NCI-H446 treated with DMSO at 0.1 percent for 48 hours (cell line): ENCODE measurements around the gene CYTH2.
A peak's percentile ranks its signal among the peaks of the same experiment; 100 is the strongest.

Experiments used
- DNase-seq: peaks from one replicate; lab custom pipeline; 2025; lab: John Stamatoyannopoulos, UW

Gene CYTH2

DNA sequence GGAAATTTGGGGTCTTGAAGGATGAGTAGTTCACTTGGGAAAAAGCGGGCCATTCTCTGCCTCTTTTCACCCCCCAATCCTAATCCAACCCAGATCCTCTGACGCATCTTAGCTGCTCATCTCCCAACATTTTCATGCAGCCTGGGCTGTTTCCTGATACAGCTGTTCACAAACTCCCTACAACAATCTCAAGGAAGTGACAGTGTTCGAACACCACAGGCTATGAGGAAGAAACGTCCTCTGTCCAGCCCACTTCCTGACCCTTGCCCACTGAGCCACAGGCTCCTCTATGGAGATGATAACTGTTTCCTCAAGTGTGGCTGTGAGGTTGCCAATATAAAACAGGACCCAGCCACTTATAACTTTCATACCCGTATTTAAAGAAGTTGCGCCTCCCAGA is 26.2 kb downstream of the CYTH2 start:
- DNase-seq: no peak

DNA sequence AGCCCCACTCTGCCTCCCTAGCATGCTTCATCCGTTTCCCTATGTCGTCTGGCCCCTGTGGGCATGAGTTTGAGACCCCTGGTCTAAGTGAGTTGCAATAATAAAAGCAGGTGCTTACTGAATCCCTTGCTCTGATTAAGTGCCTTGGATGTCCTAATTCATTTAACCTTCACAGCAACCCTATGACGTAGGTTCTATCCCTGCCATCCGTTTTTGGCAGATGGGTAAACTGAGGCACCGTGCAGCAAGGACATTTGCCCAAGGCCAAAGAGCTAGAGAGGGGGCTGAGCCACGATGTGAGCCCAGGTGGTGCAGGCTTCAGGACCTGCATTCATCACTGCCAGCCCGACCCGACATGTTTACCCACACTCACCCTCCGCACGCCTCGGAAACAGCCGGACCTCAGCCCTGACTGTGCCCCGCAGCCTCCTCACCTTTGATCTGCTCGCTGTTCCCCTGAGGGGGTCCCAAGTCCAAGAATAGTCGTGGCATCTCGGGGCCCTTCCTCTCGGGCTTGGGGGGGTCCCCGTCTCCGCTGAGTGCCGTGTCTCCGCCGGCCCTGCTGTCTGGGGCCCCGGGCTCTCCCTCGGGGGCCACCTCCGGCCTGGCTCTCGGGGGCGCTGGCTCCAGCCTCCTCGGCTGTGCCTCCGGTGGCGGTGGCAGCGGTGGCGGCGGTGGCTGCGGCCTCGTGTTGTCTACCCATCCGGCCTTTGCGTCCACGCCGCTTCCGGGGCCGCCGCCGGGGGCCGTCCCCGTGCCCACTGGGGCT is 28.0 kb downstream of the CYTH2 start:
- no peak for DNase-seq

DNA sequence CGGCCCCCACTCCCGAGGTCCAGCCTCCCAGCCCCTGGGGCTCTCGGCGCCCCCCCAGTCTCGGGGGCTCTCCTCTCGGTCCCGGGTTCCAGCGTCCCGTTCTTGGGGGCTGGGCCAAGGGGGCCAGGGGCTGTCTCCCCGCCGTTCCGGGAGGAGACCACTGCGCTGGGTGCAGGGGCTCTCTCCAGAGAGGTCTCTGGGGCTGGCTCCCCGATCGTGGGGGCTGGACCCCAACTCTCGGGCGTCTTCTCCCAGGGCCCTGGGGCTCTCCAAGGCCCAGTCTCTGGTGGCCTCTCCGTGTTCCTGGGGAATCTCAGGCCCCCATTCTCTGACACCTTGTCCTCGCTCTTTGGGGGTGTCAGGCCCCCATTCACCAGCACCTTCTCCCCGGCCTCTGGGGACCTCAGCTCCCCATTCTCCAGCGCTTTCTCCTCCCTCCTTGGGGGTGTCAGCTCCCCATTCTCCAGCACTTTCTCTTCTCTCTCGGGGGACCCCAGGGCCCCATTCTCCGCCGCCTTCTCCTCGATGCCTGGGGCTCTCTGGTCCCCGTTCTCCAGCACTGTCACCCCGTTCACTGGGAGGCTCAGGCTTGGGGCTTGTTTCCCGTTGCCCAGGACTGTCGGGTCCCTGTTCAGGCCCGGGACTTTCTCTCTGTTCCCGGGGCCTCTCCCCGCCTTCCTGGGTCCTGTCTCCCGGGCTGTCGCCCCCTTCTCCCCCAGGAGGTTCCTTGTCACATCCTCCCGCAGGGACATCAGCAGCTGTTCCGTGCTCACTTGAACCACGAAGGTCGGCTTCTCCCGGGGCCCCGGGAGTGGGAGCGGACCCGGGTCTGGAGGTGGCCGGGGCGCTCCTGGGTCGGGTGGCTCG is 28.8 kb downstream of the CYTH2 start:
- DNase-seq: no peak

DNA sequence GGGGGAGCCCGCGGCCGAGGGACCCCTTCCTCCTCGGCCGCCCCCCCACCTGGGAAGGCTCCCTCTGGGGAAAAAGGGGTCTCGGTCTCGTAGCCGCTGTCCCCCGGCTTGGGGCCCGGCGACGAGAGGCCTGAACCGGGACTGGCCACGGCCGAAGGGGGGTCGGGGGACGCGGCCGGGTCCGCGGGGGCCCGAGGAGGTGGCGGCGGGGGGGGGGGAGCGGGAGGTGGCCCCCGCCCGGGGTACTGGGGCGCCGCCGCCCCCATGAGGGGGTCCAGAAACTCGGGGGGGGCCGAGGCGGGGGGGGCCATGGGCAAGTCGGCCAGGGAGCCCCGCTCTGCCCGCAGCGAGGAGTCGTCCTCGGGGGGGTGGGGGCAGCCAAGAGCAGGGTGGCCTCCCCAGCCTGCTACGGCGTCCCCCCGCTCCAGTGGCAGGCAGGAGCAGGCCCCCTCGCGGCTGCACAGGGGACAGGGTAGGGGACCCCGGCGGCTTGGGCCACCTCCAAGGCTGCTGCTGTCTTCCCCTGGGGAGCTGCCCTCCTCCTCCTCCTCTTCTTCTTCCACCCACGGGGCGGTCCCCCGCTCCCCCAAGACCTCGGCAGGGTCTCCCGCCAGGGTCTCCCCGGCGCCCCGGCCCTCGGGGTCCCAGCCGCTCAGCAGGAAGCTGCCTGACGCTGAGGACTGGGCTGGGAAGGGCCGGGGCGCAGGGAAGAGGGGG is 29.6 kb downstream of the CYTH2 start:
- no peak for DNase-seq

DNA sequence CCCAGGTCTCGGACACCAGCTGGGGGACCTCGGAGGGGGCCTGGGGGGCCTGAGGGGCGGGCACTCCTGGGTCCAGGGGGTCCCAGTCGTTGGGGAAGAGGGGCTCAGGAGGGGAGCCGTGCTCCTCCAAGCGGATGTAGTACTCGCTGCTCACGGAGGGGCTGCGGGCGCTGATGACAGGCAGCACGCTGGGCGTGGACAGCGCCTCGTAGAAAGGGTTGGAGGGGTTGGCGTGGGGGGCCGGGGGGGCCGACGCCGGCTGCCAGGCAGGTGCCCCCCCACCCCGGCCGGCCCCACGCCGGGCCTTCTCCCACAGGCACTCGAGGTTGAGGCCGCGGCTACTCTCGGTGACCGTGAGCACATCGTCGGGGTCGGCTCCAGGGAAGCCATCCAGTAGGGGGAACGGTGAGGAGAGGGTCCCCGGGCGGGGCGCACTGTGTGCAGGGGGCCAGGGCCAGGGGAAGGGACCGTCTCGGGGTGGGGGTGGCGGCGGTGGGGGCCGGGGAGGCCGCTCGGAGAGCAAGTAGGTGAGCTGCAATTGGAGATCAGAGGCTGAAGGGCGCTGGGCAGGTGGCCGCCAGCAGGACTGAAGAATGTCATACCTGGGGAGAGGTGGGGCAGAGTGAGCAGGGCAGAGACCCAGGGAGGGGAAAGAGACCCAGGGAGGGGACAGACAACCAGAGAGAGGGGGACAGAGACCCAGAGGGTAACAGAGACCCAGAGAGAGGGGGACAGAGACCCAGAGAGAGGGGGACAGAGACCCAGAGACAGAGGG is 30.3 kb downstream of the CYTH2 start:
- DNase-seq: no peak

GRCh38 chr19:48500830-48501493 is 31.8 kb downstream of the CYTH2 start:
- DNase-seq: no peak

DNA sequence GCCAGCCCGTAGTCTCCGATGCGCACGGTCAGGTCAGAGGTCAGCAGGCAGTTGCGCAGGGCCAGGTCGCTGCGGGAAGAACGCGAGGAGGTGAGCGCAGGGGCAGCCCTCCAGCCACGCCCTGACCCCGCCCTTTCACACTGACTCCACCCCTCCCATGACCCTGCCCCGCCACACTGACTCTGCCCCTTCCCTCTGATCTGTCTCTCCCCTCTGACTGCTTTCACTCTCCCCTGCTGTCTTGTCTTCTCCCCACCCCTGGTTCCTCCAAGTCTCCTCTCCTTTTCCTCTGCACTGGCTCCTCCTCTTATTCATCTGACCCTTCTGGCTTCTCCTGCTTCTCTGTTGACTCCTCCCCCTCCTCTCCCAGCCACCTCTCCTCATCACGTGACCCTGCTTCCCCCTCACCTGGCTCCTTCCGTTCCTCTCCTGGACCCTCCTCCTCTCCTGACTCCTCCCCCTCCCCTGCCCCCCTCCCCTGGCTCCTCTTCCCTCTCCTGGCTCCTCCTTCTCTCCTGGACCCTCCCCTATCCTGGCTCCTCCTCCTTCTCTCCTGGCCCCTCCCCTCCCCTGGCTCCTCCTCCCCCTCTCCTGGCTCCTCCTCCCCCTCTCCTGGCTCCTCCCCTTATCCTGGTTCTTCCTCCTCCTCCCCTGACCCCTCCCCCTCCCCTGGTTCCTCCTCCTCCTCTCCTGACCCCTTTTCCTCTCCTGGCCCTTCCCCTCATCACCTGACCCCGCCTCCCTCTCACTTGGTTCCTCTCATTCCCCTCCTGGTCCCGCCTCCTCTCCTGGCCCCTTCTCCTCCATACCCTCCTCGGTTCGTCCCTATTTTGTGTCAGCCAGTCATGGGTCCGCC is 32.6 kb downstream of the CYTH2 start:
- no peak for DNase-seq

DNA sequence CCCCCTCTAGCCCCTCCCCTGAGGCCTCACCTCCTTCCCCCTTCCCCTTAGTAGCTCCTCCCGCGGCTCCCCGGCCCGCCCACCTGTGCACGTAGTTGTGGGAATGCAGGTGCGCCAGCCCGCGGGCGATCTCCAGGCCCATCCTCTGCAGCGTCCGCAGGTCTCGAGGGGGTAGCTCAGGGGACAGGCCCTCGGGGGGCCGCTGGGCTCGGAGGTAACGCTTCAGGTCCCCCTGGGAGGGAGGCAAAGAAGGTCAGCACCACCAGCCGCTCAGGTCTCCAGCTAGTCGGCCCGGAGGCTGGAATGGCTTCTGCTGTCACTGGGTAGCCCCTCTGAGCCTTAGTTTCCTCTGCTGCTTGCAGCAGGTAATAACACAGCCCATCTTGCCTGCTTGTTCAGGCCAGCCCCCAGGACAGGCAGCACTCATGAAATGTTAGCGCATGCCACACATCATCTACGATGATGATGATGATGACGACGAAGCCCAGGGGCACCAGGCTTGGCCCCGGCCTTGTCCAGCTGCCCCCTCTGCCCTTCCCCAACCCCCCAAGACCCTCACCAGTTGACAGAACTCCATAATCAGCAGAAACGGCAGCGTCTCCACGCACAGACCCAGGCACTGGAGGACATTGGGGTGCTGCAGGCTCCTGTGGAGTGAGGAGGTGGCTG is 33.3 kb downstream of the CYTH2 start:
- DNase-seq: no peak

DNA sequence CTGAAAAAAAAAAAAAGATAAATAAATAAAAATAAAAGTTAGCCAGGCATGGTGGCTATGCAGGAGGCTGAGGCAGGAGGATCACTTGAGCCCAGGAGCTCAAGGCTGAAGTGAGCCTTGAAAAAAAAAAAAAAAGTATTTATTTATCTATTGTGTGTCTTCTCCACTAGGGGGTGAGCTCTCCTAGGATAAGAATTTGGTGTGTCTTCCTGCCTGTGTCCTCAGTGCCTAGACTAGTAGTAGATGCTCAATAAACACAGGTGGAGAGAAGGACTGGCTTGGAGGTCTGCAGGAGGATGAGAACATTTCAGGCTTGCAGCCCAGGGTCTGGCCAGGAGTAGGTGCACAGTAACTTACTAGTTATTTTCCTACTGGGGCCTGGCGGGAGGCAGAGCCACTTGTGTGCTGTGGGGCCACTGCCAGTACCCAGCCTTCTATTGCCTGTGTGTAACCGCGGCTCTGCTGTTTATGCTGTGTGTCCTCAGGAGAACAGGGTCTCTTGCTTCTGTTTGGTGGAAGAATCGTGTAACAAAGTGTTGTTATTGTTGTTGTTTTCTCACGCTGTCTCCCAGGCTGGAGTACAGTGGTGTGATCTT is 37.1 kb downstream of the CYTH2 start:
- peak; percentile 27 for DNase-seq

- DNase-seq: no peak
Observed at GRCh38 chr19:48507911-48508439, 38.8 kb downstream of the CYTH2 start.

DNA sequence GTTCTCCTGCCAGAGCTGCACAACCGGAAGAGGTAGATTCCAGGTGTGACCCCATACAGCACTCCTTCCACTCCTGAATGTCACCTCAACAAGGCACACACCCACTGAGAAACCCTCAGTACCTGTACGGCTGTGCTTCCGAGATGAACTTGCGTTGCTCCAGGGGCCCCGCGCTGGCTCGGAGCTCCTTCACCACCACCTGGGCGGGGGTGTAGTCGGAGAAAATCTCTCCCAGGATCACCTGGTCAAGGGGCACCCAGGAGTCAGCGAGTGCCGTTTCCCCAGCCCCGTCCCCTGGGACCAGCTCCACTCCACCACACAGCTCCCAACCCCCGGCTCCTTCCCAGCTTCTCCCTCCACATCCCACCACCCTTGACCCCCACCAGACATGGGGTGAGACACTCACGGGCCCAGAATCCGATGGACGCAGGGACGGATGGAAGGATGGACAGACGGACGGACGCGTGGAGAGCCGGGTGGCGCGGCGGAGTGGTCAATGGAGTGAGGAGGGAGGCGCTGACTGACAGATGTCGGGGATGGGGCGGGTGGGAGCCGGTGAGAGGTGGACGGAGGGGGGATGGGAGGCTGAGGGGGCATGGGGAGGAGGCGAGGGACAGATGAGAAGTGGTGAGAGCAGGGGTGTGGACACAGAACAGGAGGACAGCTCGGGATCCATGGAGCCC is 39.7 kb downstream of the CYTH2 start:
- no peak for DNase-seq

GRCh38 chr19:48509467-48510194 is 40.5 kb downstream of the CYTH2 start:
- DNase-seq: no peak

DNA sequence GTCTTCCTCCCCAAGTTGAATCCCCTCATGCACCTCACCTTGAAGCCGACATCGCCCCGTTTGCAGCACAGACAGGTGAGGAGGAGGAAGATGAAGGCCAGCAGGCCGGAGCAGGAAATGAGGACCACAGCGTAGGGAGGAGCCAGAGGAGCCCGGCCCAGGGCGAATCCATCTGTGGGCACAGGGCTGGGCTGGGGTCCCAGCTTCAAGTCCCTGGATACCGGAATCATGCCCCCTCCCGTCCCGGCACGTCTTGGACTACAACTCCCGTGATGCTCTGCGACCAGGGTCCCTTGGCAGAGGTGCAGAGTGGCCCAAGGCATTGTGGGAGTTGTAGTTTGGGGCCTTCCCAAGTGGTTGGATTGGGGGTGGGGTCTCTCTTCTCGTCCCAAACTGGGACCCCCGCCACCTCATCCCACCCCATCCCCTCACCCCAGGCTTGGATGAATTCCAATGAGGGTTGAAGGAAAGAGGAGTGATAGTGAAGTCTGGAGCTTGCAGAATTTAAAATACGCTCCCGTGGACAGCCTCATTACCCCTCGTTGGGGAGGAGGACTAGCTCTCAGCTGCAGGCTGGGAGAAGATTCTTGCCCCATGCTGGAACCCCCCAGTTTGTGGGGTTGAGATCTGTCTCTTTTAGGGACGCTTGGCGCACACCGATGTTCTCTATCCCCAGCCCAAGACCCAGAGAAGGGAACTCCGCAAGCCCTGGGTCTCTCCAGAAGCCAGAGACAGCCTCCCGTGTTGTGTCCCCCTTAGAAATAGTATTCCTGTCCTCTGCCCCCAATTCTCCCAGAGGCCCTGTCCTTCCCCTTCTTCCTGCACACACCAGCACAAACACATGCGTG is 41.5 kb downstream of the CYTH2 start:
- DNase-seq: peak; percentile 47

GRCh38 chr19:48511321-48511731 is 42.2 kb downstream of the CYTH2 start:
- no peak for DNase-seq

- peak; percentile 42 for DNase-seq
Observed at GRCh38 chr19:48511800-48512503, 42.8 kb downstream of the CYTH2 start, which contains the start of gene LMTK3. Gene LMTK3 (minus strand): TSS chr19:48511835. CDS start chr19:48511576, 259 bp downstream.
